Erythroblast (primary cell): ENCODE data around the gene RNU6-9.

Source experiments
- GATA1 ChIP-seq: IDR thresholded peaks from 2 replicates; pipeline ENCODE4 v1.6.1; 2011; ENCODE audit warnings: low read depth, mild to moderate bottlenecking, control low read depth, low read length, moderate library complexity
- POLR2A ChIP-seq: IDR thresholded peaks from 2 replicates; pipeline ENCODE4 v1.6.1; 2011; ENCODE audit warnings: mild to moderate bottlenecking, low read length

- TF ChIP-seq POLR2A (no peak), GATA1 (no peak)
These were observed 32.0 kb upstream of the RNU6-9 start for GRCh38 chr19:861141-861755.
